IMR-90 (cell line): ENCODE results near the gene KLF2. TPM values are rescaled to one million over a fixed set of nuclear protein-coding genes. Genes with fewer than 3 reads are reported as not detected.

Source experiments
- ATAC-seq: fragments of 200-7000 bp; cut with Tn5 transposase; 2 replicates; pipeline ENCODE4 v1.9.1; 2020; ENCODE audit warnings: low read depth, mild to moderate bottlenecking, moderate library complexity
- BruUV-seq: library from RNA; stranded (reverse); fragments of 400-500 nt; replicated peaks from 2 replicates; lab custom pipeline; 2021; lab: Mats Ljungman, UMichigan
- CTCF ChIA-PET: fragments of 300-600 bp; formaldehyde crosslinking; extraction: SDS; loops from one replicate; lab custom pipeline; 2021; ENCODE audit warnings: antibody characterized with exemption; lab: Yijun Ruan, JAX
- POLR2A ChIA-PET: fragments of 300-600 bp; sonication (Branson Sonifier 250); formaldehyde crosslinking; loops from one replicate; lab custom pipeline; 2022; ENCODE audit warnings: antibody characterized with exemption; ENCODE audit not compliant: unreplicated experiment; lab: Charles Lee
- DNase-seq: peaks from one replicate; pipeline ENCODE4 v3.0.0; 2013
- H2AFZ ChIP-seq: replicated peaks from 2 replicates; pipeline ENCODE3; 2013; ENCODE audit warnings: low read length, mild to moderate bottlenecking; ENCODE audit not compliant: poor library complexity
- H2AK5ac ChIP-seq: 2 replicates; pipeline ENCODE4 v1.6.1; 2013; ENCODE audit warnings: low read depth, low read length, inconsistent platforms
- H2AK9ac ChIP-seq: replicated peaks from 2 replicates; pipeline ENCODE3; 2013; ENCODE audit warnings: mild to moderate bottlenecking, low read depth, low read length, moderate library complexity; ENCODE audit not compliant: poor library complexity
- H2BK120ac ChIP-seq: 2 replicates; pipeline ENCODE4 v1.6.1; 2013; ENCODE audit warnings: low read depth, low read length, inconsistent platforms
- H2BK15ac ChIP-seq: 3 replicates; pipeline ENCODE4 v1.6.1; 2013; ENCODE audit warnings: low read depth, low read length, inconsistent platforms
- H2BK20ac ChIP-seq: 2 replicates; pipeline ENCODE4 v1.6.1; 2013; ENCODE audit warnings: low read depth, mild to moderate bottlenecking, inconsistent platforms, low read length, moderate library complexity
- H2BK5ac ChIP-seq: 2 replicates; pipeline ENCODE4 v1.6.1; 2013; ENCODE audit warnings: mild to moderate bottlenecking, low read depth, low read length, inconsistent platforms; ENCODE audit not compliant: poor library complexity, severe bottlenecking
- H3K14ac ChIP-seq: replicated peaks from 2 replicates; pipeline ENCODE4 v1.6.1; 2013; ENCODE audit warnings: low read depth, low read length, inconsistent platforms
- H3K18ac ChIP-seq: 2 replicates; pipeline ENCODE4 v1.6.1; 2013; ENCODE audit warnings: low read depth, low read length, control low read depth
- H3K23ac ChIP-seq: 2 replicates; pipeline ENCODE4 v1.6.1; 2013; ENCODE audit warnings: low read depth, low read length, inconsistent platforms
- H3K27ac ChIP-seq: 2 replicates; pipeline ENCODE4 v1.5.1; 2013; ENCODE audit warnings: mild to moderate bottlenecking, control low read depth, low read length; ENCODE audit not compliant: insufficient read depth
- H3K27me3 ChIP-seq: 2 replicates; pipeline ENCODE4 v1.6.1; 2013; ENCODE audit warnings: low read length; ENCODE audit not compliant: control insufficient read depth, insufficient read depth
- H3K36me3 ChIP-seq: 2 replicates; pipeline ENCODE4 v1.6.1; 2013; ENCODE audit warnings: low read length, mixed read lengths; ENCODE audit not compliant: control insufficient read depth, insufficient read depth
- H3K4ac ChIP-seq: 2 replicates; pipeline ENCODE4 v1.6.1; 2013; ENCODE audit warnings: low read depth, low read length, inconsistent platforms
- H3K4me1 ChIP-seq: 2 replicates; pipeline ENCODE4 v1.6.1; 2013; ENCODE audit warnings: low read length, mixed read lengths; ENCODE audit not compliant: control insufficient read depth, insufficient read depth
- H3K4me2 ChIP-seq: 2 replicates; pipeline ENCODE4 v1.6.1; 2013; ENCODE audit warnings: low read depth, mild to moderate bottlenecking, control low read depth, low read length, moderate library complexity
- H3K4me3 ChIP-seq: 2 replicates; pipeline ENCODE4 v1.5.1; 2013; ENCODE audit warnings: low read depth, mild to moderate bottlenecking, control low read depth, low read length, moderate library complexity; ENCODE audit not compliant: insufficient read depth
- H3K56ac ChIP-seq: 2 replicates; pipeline ENCODE4 v1.6.1; 2013; ENCODE audit warnings: low read length, inconsistent platforms; ENCODE audit not compliant: insufficient read depth; ENCODE audit errors: extremely low read depth
- H3K79me1 ChIP-seq, 2 experiments: 2 replicates each; pipeline ENCODE4 v1.6.1; 2013; ENCODE audit warnings: low read length in 2 of 2, inconsistent platforms in 1 of 2, low read depth in 1 of 2
- H3K9ac ChIP-seq: 2 replicates; pipeline ENCODE4 v1.6.1; 2013; ENCODE audit warnings: low read depth, low read length, control low read depth
- H3K9me1 ChIP-seq: 2 replicates; pipeline ENCODE4 v1.6.1; 2013; ENCODE audit warnings: low read length, inconsistent platforms; ENCODE audit not compliant: insufficient read depth
- H3K9me3 ChIP-seq: 2 replicates; pipeline ENCODE4 v1.6.1; 2013; ENCODE audit warnings: low read length; ENCODE audit not compliant: control insufficient read depth, insufficient read depth
- H4K20me1 ChIP-seq: 2 replicates; pipeline ENCODE4 v1.6.1; 2013; ENCODE audit warnings: low read length, inconsistent platforms; ENCODE audit not compliant: insufficient read depth
- H4K5ac ChIP-seq: 2 replicates; pipeline ENCODE4 v1.6.1; 2013; ENCODE audit warnings: mild to moderate bottlenecking, low read depth, low read length, control low read depth
- H4K8ac ChIP-seq, 2 experiments: 2 replicates each; pipeline ENCODE4 v1.6.1; 2013; ENCODE audit warnings: low read depth in 2 of 2, low read length in 2 of 2, control low read depth in 1 of 2, inconsistent platforms in 1 of 2
- H4K91ac ChIP-seq: 2 replicates; pipeline ENCODE4 v1.6.1; 2013; ENCODE audit warnings: low read depth, low read length, inconsistent platforms; ENCODE audit not compliant: insufficient read depth
- BHLHE40 ChIP-seq: fragments of 150-350 bp; IDR thresholded peaks from 2 replicates; pipeline ENCODE4 v1.6.1; 2016; ENCODE audit warnings: mild to moderate bottlenecking, low read depth, low read length
- CEBPB ChIP-seq: IDR thresholded peaks from 2 replicates; pipeline ENCODE4 v1.6.1; 2012; ENCODE audit warnings: low read depth, low read length, improper control_type of control experiment
- CHD1 ChIP-seq: IDR thresholded peaks from 2 replicates; pipeline ENCODE4 v1.6.1; 2012; ENCODE audit warnings: low read depth, low read length, improper control_type of control experiment
- FOS ChIP-seq: fragments of 150-350 bp; IDR thresholded peaks from 2 replicates; pipeline ENCODE4 v1.6.1; 2016; ENCODE audit warnings: low read depth, low read length
- MAFK ChIP-seq: IDR thresholded peaks from 2 replicates; pipeline ENCODE4 v1.6.1; 2012; ENCODE audit warnings: low read depth, low read length, improper control_type of control experiment
- MAZ ChIP-seq: IDR thresholded peaks from 2 replicates; pipeline ENCODE4 v1.6.1; 2012; ENCODE audit warnings: low read depth, mild to moderate bottlenecking, low read length, improper control_type of control experiment, moderate library complexity, borderline replicate concordance
- MXI1 ChIP-seq: IDR thresholded peaks from 2 replicates; pipeline ENCODE4 v1.6.1; 2012; ENCODE audit warnings: low read depth, mild to moderate bottlenecking, low read length, moderate library complexity, borderline replicate concordance
- NFE2L2 ChIP-seq: fragments of 150-350 bp; IDR thresholded peaks from 2 replicates; pipeline ENCODE4 v1.6.1; 2016; ENCODE audit warnings: low read depth, mild to moderate bottlenecking, low read length
- POLR2A ChIP-seq: IDR thresholded peaks from 2 replicates; pipeline ENCODE4 v1.6.1; 2012; ENCODE audit warnings: mild to moderate bottlenecking, low read depth, low read length
- RAD21 ChIP-seq: IDR thresholded peaks from 2 replicates; pipeline ENCODE4 v1.6.1; 2012; ENCODE audit warnings: low read length, improper control_type of control experiment
- RCOR1 ChIP-seq: IDR thresholded peaks from 2 replicates; pipeline ENCODE4 v1.6.1; 2012; ENCODE audit warnings: mild to moderate bottlenecking, low read length, improper control_type of control experiment; ENCODE audit not compliant: insufficient replicate concordance
- RFX5 ChIP-seq: IDR thresholded peaks from 2 replicates; pipeline ENCODE4 v1.8.0; 2012; ENCODE audit warnings: low read depth, mild to moderate bottlenecking, low read length, moderate library complexity
- SMC3 ChIP-seq: fragments of 150-350 bp; IDR thresholded peaks from 2 replicates; pipeline ENCODE4 v1.6.1; 2016; ENCODE audit warnings: low read depth, mild to moderate bottlenecking, antibody characterized with exemption, low read length, moderate library complexity
- WGBS, 2 experiments: methylation state at CpG; one replicate each; pipeline versions ENCODE4 v1.1.5 to v1.1.7; 2013; ENCODE audit warnings: missing lambda C conversion rate in 2 of 2; ENCODE audit not compliant: insufficient read length in 1 of 2; ENCODE audit errors: extremely low coverage in 2 of 2; 5-methylcytosine and 5-hydroxymethylcytosine counted together
- dilution Hi-C: fragments of 300-500 bp; cut with HindIII; formaldehyde crosslinking; loops from one replicate; pipeline ENCODE4 v1.14.3; 2018; ENCODE audit warnings: low sequenced_read_pairs; ENCODE audit not compliant: unreplicated experiment
- in situ Hi-C: fragments of 300-500 bp; cut with MboI; formaldehyde crosslinking; loops from 3 replicates; pipeline ENCODE4 v1.14.3; 2019; ENCODE audit warnings: low sequenced_read_pairs, inconsistent platforms, mixed read lengths
- intact Hi-C: fragments of 100-400 bp; cut with micrococcal nuclease; formaldehyde crosslinking; loops from 2 replicates; pipeline ENCODE4 v1.10.0; 2022
- polyA plus RNA-seq, 3 experiments: library from polyadenylated mRNA; depleted of rRNA; stranded (reverse); fragments of >200 nt; gene quantifications; 2 replicates each; pipeline ENCODE4 v1.2.3, GENCODE V29; 2012; ENCODE audit warnings: low replicate concordance in 1 of 3
- total RNA-seq: library from RNA; depleted of rRNA; stranded (reverse); fragments of >200 nt; gene quantifications from 2 replicates; pipeline ENCODE4 v1.2.3, GENCODE V29; 2012
- TF ChIP-seq, protein P1 (sequence below): fragments of 150-350 bp; IDR thresholded peaks from 2 replicates; pipeline ENCODE4 v1.6.1; 2017; ENCODE audit warnings: mild to moderate bottlenecking, antibody characterized with exemption, low read length, low read depth
- TF ChIP-seq, protein P2 (sequence below): fragments of 150-350 bp; IDR thresholded peaks from 2 replicates; pipeline ENCODE4 v1.6.1; 2016; ENCODE audit warnings: low read depth, mild to moderate bottlenecking, low read length, moderate library complexity, borderline replicate concordance
- TF ChIP-seq, protein P3 (sequence below): conservative IDR thresholded peaks from 2 replicates; pipeline ENCODE4 v1.5.1; 2012; ENCODE audit warnings: mild to moderate bottlenecking, low read depth, low read length, improper control_type of control experiment

The KLF2 gene
- total and polyA plus RNA-seq, 2 of the 4 experiments (the other 2 are of a cell fraction), result 1.1 to 34.4 TPM

DNA sequence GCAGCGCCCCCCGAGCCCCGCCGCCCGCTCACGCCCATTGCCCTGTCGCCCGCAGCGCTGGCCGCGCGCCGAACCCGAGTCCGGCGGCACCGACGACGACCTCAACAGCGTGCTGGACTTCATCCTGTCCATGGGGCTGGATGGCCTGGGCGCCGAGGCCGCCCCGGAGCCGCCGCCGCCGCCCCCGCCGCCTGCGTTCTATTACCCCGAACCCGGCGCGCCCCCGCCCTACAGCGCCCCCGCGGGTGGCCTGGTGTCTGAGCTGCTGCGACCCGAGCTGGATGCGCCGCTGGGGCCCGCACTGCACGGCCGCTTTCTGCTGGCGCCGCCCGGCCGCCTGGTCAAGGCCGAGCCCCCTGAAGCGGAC, 518 bp downstream of the KLF2 start:
- Histone ChIP-seq H2BK120ac (no peak overlapping the region), H4K20me1 (peaks cover 42% of the 10 kb centered on the region), H3K14ac (0 out of 2 replicates have a peak overlapping the region, but pooled peaks have one; percentile 37), H3K27me3 (no peaks in the 10 kb centered on the region), H2AK5ac (no peak overlapping the region), H3K4me3 (peak overlapping the region; percentile 96), H3K27ac (peak overlapping the region; percentile 91), H4K5ac (no peak overlapping the region), H3K9ac (peak overlapping the region; percentile 89), H3K23ac (0 out of 2 replicates have a peak overlapping the region, but pooled peaks have one; percentile 53), H3K4me1 (peaks cover 19% of the 10 kb centered on the region), H2BK20ac (no peak overlapping the region), H3K4me2 (peak overlapping the region; percentile 82), H3K56ac (no peak overlapping the region), H4K8ac (no peak overlapping the region), H3K4ac (peak overlapping the region; percentile 91; the same call in 1 of the 2 replicates), H2AFZ (peak overlapping the region; percentile 89), H2AK9ac (peak overlapping the region; percentile 94), H3K18ac (no peak overlapping the region; the same call in 1 of the 2 replicates), H3K79me1 (peaks cover 2 to 35% of the 10 kb centered on the region in 2 experiments; a peak in 3 of 4 replicates), H2BK5ac (peak overlapping the region; percentile 93), H2BK15ac (no peak overlapping the region), H3K9me1 (peaks cover 3% of the 10 kb centered on the region; the same call in 1 of the 2 replicates), H3K9me3 (no peaks in the 10 kb centered on the region), H4K91ac (peak overlapping the region; percentile 71; the same call in 1 of the 2 replicates), H3K36me3 (peaks cover 12% of the 10 kb centered on the region)
- ChIA-PET POLR2A (interaction anchor here (0.5 to 1.0 kb wide), 5 partner anchors 12 to 123 kb away, joined by 3 to 14 read pairs (median 4); no protein-coding TSS in a partner anchor), CTCF (interaction anchor here (1.0 to 1.7 kb wide), 2 partner anchors 49 to 58 kb away, joined by 3 to 4 read pairs; no protein-coding TSS in a partner anchor)
- TSS peak; percentile 60 for BruUV-seq
- ATAC-seq (peak; percentile 13), DNase-seq (no peak)
- TF ChIP-seq, protein P1, sequence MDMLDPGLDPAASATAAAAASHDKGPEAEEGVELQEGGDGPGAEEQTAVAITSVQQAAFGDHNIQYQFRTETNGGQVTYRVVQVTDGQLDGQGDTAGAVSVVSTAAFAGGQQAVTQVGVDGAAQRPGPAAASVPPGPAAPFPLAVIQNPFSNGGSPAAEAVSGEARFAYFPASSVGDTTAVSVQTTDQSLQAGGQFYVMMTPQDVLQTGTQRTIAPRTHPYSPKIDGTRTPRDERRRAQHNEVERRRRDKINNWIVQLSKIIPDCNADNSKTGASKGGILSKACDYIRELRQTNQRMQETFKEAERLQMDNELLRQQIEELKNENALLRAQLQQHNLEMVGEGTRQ, result no peak; the same call in 1 of the 2 replicates
- TF ChIP-seq, protein P2, sequence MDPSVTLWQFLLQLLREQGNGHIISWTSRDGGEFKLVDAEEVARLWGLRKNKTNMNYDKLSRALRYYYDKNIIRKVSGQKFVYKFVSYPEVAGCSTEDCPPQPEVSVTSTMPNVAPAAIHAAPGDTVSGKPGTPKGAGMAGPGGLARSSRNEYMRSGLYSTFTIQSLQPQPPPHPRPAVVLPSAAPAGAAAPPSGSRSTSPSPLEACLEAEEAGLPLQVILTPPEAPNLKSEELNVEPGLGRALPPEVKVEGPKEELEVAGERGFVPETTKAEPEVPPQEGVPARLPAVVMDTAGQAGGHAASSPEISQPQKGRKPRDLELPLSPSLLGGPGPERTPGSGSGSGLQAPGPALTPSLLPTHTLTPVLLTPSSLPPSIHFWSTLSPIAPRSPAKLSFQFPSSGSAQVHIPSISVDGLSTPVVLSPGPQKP, result no peak
- TF ChIP-seq CEBPB, result no peak
- TF ChIP-seq CHD1, result no peak
- no peak for TF ChIP-seq MXI1
- TF ChIP-seq POLR2A, result no peak; the same call in 1 of the 2 replicates
- TF ChIP-seq SMC3, result no peak
- no peak for TF ChIP-seq BHLHE40
- TF ChIP-seq FOS, result no peak
- TF ChIP-seq, protein P3, sequence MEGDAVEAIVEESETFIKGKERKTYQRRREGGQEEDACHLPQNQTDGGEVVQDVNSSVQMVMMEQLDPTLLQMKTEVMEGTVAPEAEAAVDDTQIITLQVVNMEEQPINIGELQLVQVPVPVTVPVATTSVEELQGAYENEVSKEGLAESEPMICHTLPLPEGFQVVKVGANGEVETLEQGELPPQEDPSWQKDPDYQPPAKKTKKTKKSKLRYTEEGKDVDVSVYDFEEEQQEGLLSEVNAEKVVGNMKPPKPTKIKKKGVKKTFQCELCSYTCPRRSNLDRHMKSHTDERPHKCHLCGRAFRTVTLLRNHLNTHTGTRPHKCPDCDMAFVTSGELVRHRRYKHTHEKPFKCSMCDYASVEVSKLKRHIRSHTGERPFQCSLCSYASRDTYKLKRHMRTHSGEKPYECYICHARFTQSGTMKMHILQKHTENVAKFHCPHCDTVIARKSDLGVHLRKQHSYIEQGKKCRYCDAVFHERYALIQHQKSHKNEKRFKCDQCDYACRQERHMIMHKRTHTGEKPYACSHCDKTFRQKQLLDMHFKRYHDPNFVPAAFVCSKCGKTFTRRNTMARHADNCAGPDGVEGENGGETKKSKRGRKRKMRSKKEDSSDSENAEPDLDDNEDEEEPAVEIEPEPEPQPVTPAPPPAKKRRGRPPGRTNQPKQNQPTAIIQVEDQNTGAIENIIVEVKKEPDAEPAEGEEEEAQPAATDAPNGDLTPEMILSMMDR, result no peak
- TF ChIP-seq RCOR1, result no peak
- no peak for TF ChIP-seq RFX5
- TF ChIP-seq RAD21, result no peak
- TF ChIP-seq MAFK, result no peak
- no peak for TF ChIP-seq MAZ
- TF ChIP-seq NFE2L2, result no peak
- intact Hi-C loops, result no loop called here
- in situ Hi-C loops, result no loop called here
- 2% methylated on average over 32 of the region's 52 CpGs; no CpG with 5 or more reads in 1 of the 2 experiments for WGBS, 2 experiments
- dilution Hi-C loops, result no loop called here
